ENCODE measurements around the gene SLC16A7.

The SLC16A7 gene

DNA sequence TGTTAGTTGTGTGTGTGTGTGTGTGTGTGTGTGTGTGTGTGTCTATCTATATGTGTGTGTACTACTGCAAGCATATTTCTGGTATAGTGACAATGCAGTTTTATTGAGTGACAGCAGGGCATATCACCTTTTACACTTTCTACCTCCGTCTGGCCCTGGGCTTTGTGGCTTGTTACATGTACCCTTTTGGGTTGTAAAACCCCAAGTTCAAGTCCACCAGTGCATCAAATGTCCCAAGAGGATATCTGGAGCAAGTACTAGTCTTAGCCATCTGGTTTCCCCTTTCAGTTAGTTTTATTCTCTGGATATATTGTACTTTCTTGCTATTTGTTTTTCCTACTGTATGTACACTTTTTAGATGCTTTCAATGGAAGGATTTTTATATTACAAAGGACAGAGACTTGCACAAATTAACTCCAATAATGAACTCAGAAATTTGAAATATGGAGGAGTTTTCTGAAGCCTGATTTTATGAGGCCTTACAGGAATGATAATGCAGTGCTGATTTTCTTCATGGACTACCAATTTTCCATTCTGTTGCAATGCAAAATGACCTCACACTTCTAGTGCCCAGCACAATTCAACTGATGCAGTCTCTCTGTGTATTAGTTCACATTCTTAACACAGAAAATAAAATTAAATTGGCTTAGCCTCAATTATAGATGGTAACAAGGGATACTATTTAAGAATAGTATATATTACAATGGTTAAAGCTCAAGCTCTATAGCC is 29.1 kb downstream of the SLC16A7 start:
- no peak for DNase-seq

DNA sequence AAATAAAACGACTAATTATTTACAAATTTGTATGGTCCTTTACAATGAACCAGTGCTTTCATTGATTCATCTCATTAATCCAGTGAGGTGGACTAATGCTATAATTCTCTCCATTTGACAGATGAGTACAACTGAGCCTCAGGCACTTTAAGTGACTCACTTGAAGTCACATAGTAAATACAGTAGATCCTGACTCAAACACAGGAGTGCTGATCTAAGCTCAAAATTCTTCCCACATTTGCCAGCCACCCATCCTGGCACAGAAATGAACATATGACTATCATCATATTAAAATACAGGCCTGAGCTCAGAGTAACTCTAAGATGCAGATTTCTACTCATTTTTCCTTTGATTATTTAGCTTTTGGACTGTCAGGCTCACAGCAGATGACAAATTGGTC is 30.6 kb downstream of the SLC16A7 start:
- no peak for DNase-seq

DNA sequence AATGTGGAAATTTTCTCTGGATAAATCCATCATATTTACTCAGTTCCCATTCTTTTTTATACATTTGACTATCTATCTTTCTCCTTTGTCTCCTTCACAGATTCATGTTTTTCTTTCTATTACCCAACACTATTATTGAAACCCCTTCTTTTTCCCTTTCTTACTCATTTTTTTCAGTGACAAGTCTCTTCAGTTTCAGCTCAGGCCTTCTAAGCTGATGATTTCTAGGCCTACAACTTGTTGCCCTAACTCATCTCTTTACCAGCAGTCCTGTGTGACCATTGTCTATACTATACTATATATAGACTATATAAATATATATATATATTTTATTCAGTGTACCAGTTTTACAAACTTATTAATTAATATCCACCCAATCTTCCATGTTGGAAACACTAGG is 31.8 kb downstream of the SLC16A7 start:
- no peak for DNase-seq

DNA sequence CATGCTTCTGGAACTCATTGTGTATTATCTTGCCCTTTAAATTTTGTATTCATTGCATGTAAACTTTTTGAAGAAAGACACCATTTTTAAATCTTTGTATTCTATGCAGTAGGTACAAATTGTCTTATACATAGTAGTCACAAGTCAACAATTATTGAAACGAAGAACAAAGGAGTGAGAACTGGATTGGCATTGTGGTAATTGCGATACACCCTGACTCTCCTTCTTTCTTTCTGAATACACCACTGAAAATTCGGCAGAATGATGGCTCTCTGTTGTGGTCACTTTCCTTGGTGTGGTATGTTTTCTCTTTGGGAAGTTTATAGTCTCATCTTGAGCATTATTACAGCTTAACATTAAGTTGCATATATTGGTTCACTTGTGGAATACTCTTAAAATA is 34.1 kb downstream of the SLC16A7 start:
- DNase-seq = no peak

DNA sequence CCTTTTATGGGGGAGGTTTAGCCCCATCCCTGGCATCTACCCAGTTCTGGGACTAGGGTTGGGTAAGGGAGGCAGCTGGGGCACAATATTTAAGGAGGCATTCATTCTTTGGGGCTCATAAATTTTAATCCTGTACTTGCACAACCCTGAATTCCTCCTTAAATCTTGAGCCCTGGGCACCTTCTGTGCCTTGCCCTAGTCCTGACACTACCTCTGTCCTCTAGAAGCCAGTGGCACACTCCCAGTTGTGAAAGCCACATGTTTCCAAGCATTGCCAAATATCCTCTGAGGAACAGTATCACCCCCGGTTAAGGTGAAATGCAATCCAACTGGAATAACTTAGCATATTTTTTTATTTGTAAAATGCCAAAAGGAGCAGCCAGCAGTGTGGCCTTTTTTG is 36.6 kb downstream of the SLC16A7 start:
- DNase-seq = no peak

DNA sequence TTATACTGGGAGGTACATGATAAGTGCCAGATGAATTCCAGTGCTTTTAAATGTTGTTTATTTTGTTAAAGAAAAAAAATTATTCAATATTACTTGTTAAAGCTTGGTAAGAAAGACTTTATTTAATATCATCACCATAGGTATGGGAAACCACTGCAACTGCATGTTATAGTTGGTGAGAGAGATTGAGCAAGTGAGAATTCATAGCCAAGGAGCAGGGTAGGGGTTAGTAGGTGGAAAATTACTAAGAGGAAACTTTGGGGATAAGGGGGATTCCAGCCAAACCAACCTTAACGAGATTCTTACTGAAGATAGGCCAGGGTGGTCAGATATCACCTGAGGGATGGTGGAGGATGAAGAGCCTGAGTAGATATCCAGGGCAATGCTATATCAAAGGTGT is 38.4 kb downstream of the SLC16A7 start:
- DNase-seq = no peak

DNA sequence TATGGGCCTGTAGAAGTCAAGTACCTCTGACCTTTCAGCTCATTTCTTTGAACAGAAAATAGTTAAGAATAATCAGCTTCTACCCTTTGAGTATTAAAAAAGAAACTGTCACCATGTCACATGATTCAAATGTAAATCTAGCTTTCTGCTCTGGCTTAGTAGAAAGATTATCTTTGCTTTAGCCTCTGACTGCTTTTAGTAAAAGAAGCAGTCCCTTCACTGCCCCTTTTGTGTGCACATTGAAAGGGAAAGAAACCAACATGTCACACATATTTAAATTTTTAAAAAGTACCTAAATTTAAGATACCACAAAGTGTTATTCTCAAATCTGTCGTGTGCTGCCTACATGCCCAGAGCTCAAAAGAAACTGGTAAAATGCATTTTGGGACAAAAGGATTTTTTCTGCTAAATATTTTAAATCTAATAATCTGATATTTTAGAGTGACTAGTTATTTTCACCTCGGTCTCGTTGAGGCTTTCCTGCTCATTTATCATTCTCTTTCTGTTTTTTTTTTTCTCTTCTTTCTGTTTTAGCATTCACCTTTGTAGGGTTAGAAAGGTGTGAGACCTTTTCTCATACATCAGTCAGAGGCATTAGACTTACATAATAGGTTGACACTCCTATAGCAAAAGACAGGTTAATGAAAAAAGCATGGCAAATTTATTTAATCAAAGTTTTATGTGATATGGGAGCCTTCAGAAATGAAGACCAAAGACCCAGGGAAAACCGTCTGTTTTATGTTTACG is 41.3 kb downstream of the SLC16A7 start:
- no peak for DNase-seq

DNA sequence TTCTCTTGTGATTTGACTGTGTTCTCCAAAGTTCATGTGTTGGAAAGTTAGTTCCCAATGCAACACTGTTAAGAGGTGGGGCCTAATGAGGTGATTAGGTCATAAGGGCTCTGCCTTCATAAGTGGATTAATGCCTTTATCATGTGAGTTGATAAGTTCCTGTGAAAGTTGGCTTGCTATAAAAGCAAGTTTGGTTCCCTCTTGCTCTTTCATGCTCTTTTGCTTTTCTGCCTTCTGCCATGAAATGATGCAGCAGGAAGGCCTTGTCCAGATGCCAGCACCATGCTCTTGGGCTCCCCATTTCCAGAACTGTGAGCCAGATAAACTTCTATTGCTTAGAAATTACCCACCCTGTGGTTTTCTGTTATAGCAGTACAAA is 41.9 kb downstream of the SLC16A7 start:
- DNase-seq = no peak

DNA sequence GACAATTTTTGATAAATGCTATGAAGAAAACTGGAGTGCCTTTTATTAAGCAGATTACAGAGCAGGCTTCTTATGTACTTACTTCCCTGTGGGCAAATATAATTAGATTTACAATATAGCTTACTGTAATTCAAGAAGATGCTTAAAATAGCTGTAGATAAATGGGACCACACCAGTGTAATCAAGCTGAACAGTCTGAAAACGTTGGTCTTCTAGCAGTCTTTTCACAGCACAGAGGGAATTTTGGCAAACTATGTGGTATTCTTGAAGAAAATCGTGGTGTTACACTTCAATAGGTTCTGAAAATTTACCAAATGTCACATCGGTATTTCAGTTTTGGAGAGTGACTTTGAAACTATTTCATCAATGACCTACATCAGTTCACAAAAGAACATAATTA is 47.7 kb downstream of the SLC16A7 start:
- DNase-seq = no peak

DNA sequence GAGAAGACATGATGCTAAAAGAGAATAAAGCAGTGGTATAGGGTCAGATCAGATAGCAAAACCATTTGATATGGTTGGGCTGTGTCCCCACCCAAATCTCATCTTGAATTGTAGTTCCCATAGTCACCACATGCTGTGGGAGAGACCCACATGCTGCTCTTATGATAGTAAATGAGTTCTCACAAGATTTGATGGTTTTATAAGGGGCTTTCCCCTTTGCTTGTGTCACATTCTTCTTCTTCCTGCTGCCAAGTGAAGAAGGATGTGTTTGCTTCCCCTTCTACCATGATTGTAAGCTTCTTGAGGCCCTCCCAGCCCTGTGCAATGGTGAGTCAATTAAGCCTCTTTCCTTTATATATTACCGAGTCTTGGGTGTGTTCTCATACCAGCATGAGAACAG is 49.4 kb downstream of the SLC16A7 start:
- no peak for DNase-seq

DNA sequence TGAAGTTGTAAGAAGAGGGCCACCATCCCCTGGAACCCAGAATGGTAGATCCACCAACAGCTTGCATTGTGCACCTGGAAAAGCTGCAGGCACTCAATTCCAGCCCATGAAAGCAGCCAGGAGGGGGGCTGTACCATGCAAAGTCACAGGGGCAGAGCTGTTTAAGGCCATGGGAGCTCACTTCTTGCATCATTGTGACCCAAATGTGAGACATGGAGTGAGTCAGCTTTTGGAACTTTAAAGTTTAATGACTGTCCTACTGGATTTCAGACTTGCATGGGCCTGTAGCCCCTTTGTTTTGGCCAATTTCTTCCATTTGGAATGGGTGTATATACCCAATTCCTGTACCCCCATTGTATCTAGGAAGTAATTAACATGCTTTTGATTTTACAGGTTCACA is 50.8 kb downstream of the SLC16A7 start:
- no peak for DNase-seq

DNA sequence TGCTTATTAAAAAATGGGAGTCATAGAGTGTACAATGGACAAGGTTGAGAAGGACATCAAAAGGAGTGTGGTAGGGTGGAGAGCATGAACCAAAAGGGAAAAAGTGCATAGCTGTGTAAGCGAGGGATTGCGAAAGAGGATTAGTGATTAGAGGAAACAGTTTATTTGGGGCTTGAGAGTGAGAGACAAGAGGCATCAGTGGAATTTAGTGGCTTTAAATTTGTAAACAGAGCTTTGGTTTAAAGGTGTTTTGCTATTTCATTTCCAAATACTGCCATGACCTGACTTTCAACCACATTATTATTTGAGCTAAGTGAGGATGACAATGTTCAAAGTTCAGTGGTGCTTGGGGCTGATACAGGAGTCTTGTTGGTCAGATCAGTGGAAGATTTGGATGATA is 53.4 kb downstream of the SLC16A7 start:
- DNase-seq = no peak

DNA sequence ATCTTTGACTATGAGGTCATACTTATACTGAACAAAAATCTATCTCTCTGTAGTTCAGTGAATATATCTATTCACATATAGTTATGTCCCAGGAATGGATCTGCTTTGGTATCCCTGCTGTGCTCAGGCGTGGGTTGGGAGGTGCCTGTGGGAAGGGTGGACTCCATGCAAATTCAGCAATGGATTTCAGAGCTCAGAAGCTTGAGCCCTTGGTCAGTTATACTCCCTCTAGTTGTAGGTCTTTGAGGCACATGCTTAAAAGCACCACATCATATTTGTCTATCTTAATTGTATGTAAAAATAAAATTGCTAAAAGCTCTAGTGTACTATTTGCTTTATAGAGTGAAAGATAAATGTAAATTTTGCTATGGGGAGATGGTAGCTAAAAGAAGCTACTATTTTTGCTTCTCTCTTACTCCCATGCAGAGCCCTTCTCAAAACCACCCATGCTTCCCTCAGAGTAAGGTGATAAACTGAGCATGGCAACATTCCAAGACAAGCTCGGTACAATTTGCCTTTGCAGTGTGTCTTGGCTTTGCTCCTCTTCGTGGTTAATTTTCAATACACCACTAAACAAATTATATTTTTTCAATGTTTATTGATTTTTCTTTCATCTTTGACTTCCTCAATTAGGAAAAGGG is 54.9 kb downstream of the SLC16A7 start:
- no peak for DNase-seq

DNA sequence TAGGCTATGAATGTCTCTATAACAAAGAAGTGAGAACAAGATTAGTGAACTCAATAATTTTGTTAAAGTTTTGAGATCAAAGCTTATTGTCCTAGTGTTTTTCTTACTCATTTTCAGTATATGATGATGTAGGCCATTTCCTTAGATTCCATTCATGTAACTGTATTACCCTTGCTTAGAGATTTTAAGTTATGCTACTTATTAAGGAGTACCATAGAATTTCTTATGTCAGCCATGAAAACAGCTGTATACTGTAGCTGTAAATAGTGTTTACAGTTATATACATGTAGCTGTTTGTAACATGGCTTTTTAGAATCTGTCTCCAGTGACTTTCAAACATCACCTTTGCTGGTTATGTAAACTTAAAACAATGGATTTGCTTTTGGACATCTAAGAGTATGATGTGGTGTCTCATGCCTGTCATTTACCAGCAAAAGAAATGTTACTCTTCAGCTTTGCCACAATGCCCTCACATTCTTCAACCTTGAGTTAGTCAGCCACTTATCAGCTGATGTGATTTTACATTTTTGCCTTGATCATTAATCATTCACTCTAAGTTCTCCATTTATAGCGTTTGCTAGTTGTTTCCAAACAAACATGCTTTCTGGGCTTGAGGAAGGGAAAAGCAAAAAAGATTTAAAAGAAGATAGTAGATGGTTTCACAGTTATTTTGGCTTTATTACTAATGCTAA is 55.5 kb downstream of the SLC16A7 start:
- no peak for DNase-seq

DNA sequence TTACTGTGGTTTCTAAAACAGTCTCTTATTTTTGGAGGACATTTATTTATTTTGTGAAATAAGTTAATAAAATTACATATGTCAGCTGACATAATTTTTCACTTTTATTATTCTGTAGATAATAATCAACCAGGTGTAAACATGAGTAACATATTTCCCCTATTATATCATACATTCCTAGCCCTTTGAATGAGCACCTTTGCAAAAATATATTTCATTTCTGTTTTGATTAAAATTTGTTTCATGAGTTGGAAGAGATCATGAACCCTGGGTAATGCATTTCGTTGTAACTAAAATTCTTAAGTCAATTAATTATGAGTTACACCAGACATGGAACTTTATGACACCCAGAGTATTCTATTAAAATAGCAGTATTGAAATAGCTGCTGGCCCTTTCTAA is 56.3 kb downstream of the SLC16A7 start:
- DNase-seq = no peak

DNA sequence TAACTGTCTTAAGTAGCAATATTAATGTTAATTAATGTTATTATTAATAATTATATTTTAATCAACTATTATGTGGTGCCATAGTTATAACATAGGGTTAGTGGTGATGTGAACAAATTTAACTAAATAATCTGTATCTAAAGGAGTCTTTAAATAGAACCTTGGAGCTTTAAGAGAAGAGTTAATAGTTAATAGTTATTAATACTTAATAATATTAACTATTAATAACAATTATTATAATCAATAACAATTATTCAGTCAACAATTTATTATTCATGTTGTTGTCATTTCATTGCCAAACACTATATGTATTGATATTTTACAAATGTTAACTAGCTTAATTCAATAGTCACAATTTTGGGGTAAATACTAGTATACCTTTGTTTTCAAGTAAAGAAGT is 58.2 kb downstream of the SLC16A7 start:
- no peak for DNase-seq

DNA sequence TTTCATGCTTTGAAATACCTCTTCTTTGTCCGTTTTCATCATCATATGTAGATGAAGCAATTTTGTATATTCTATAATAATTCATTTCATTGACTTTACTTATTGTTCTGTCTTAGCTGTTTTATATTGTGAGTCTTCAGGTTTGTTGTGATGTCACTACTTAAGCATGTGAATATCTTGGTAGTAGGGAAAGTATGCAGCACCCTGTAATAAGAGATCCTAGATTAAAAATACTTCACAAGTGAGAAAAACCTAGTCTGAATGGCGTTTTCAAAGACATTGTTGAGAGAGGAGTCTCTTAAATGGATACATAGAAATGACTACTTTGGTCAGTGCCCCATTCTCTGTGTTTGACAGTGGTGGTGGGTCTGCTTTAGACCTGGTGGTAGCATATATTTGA is 61.4 kb downstream of the SLC16A7 start:
- DNase-seq = no peak

DNA sequence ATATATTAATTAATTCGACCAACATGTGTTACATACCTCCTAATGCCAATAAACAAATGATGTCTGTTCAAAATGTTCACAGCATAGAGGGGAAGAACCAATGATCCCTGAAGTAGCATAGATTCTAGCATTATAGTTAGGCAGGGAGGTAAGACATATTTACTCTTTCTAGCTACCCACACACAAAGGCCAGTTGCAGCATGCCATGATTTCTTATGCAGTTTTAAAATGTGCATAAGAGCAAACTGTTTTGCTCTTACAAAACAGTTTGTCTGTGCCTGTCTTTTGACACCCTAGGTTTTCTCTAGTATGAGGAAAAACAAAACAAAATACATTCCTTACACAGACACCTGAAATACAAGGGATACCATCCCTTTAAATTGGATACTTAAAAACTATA is 61.9 kb downstream of the SLC16A7 start:
- no peak for DNase-seq

DNA sequence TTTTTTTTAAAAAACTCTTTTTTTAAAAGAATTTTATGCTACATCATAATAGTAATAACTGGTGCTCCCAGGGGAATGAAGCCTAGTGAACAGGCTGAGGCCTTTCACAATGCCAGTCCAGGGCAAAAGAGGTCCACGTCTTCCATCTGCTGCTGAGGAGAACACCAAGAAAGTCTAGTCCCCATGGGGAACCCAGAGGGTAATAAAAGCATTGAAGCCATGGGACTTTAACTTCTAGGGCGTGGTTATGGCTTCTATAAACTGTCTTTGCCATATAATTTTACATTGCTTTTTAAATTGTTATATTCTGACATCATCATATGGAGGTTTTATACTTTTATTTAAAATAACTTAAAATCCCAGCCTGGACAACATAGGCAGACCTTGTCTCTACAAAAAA is 64.3 kb downstream of the SLC16A7 start:
- no peak for DNase-seq

DNA sequence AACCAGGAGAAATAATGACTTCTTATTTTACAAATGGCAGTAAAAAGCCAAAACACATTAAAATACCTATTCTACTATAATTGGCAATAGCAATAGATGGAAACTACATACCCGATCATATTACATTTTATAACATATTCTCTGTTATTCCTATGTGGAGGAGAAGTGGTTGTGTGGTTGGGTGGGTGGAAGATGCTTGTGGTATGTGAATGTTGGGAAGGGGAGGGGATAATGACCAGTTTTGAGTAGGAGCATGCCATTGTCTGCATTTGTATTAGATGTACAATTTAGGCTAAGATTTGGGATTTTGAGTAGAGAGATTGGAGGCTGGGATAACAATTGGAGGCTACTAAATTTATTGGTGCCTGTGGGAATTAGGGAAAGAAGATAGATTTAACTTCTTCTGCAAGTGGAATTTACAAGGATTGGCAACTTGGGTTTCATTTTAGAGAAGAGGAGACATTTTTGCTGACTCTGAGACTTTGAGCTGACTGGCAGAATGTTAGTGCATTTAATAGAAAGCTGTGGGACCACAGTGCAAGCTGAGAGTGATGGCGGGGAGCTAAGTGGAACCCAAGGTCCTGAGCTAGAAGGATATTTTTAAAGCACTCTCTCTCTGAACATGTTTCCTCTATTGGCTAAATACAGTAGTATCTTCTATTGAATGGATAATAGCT is 65.2 kb downstream of the SLC16A7 start:
- DNase-seq = no peak

DNA sequence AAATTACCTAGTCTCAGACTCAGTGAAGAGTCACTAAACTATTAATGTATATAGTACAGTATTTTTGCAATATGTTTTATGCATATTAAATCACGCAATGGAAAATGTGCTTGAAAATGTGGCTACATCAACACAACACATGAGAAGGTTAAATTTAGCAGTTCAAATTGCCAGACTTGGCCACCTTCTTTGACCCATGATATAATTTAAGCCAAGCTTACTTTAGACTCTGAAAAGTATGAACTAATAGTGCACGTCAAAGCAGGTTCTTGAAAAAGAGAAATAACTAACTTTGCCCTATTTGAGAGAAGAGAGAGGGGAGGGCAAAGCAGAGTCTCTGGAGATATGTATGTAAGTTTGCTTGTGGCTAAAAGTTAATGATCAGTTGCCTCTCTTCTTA is 68.7 kb downstream of the SLC16A7 start:
- DNase-seq = no peak

DNA sequence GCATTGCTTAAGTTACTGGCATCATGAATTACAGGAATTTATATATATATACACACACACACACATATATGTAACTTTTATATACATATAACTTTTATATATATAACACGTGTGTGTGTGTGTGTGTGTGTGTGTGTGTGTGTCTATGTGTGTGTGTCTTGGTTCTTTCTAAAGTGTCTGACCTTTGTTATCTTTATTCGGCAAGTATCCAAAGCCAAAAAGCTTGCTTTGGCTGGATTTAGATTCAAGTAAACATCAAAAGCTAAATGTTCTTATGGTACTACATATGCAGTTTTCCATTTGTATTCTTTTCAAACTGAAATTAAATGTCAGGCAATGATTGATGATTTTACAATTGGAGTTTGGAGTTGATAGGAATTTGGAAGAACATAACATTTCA is 69.9 kb downstream of the SLC16A7 start:
- DNase-seq = no peak

DNA sequence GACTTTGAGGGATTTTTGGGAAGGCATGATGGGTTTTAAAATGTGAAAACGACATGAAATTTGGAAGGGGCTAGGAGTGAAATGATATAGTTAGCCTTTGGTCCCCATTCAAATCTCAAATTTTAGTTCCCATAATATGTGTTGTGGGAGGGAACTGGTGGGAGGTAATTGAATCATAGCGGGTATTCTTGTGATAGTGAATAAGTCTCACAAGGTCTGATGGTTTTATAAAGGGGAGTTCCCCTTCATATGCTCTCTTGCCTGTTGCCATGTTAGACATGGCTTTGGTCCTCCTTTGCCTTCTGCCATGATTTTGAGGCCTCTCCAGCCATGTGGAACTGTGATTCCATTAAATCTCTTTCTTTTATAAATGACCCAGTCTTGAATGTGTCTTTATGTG is 72.8 kb downstream of the SLC16A7 start:
- DNase-seq = no peak
